ENCODE measurements around the gene OR51L1. TPM values are rescaled to one million over a fixed set of nuclear protein-coding genes. Genes with fewer than 3 reads are reported as not detected.

OR51L1 gene
- total and polyA plus RNA-seq, 11 donors, result not detected

GRCh38 chr11:4962816-4963215 is 31.8 kb upstream of the OR51L1 start:
- DNase-seq, result no peak
- WGBS, 4 donors, result 48 to 61% (median 58%) methylated on average over 1 of the region's 1 CpG
- intact Hi-C loops (cut with DNase I), result no loop called here
- Histone ChIP-seq H3K4me3 (no peak overlapping the region), H3K36me3 (no peaks in the 10 kb centered on the region), H3K4me1 (no peaks in the 10 kb centered on the region), H3K27ac (no peak overlapping the region), H3K9me3 (peaks cover 0 to 10% (median 0%) of the 10 kb centered on the region in 12 donors), H3K27me3 (no peaks in the 10 kb centered on the region)
- no peak for ATAC-seq
- TF ChIP-seq POLR2A (IDR thresholded peaks at IDR 0.05) (no peak), CTCF (IDR thresholded peaks at IDR 0.05) (no peak)

- intact Hi-C loops (cut with DNase I), result no loop called here
- no peaks in the 10 kb centered on the region for H3K36me3 ChIP-seq
- H3K4me3 ChIP-seq, result no peak overlapping the region
- no peaks in the 10 kb centered on the region for H3K27me3 ChIP-seq
- no peak for DNase-seq
- H3K4me1 ChIP-seq, result no peaks in the 10 kb centered on the region
- no peak overlapping the region for H3K27ac ChIP-seq
- TF ChIP-seq CTCF (IDR thresholded peaks at IDR 0.05) (no peak), POLR2A (IDR thresholded peaks at IDR 0.05) (no peak)
- no peaks in the 10 kb centered on the region for H3K9me3 ChIP-seq
- no peak for ATAC-seq
- 82 to 84% (median 82%) methylated on average over 5 of the region's 5 CpGs for WGBS, 4 donors
Measured at GRCh38 chr11:4975436-4975835, 19.2 kb upstream of the OR51L1 start.

GRCh38 chr11:4979036-4979435 is 15.6 kb upstream of the OR51L1 start:
- DNase-seq (no peak), ATAC-seq (no peak)
- H3K36me3 ChIP-seq, result no peaks in the 10 kb centered on the region
- no peaks in the 10 kb centered on the region for H3K27me3 ChIP-seq
- intact Hi-C loops (cut with DNase I), result no loop called here
- no peak overlapping the region for H3K27ac ChIP-seq
- H3K4me3 ChIP-seq, result no peak overlapping the region
- TF ChIP-seq POLR2A (IDR thresholded peaks at IDR 0.05) (no peak), CTCF (IDR thresholded peaks at IDR 0.05) (no peak)
- no peaks in the 10 kb centered on the region for H3K9me3 ChIP-seq
- no peaks in the 10 kb centered on the region for H3K4me1 ChIP-seq
- 40 to 58% (median 49%) methylated on average over 3 of the region's 3 CpGs for WGBS, 4 donors

GRCh38 chr11:4982678-4983077 is 12.0 kb upstream of the OR51L1 start:
- no peak for TF ChIP-seq POLR2A (IDR thresholded peaks at IDR 0.05)
- TF ChIP-seq CTCF (IDR thresholded peaks at IDR 0.05), result no peak
- Histone ChIP-seq H3K36me3 (no peaks in the 10 kb centered on the region), H3K4me1 (no peaks in the 10 kb centered on the region), H3K27ac (no peak overlapping the region), H3K4me3 (no peak overlapping the region), H3K27me3 (no peaks in the 10 kb centered on the region), H3K9me3 (no peaks in the 10 kb centered on the region)
- WGBS, 4 donors, result 82 to 87% (median 84%) methylated on average over 3 of the region's 3 CpGs
- DNase-seq (no peak), ATAC-seq (no peak)
- intact Hi-C loops (cut with DNase I), result no loop called here

All from heart left ventricle (tissue), 16 donors.